Measurements from ENCODE around the gene MON1A. TPM values are rescaled to one million over a fixed set of nuclear protein-coding genes. Genes with fewer than 3 reads are reported as not detected.
A peak's percentile ranks its signal among the peaks of the same experiment; 100 is the strongest.

The MON1A gene
- total RNA-seq, 1 donor from 2014 or later, result 11.5 TPM

- no peaks in the 10 kb centered on the region for H3K36me3 Mint-ChIP-seq (ENCODE audit: low read depth)
- no peaks in the 10 kb centered on the region for H3K9me3 Mint-ChIP-seq
- peak overlapping the region; percentile 89 for H3K27ac Mint-ChIP-seq (ENCODE audit: unreplicated experiment)
- peak overlapping the region; percentile 91 for H3K4me3 Mint-ChIP-seq
- no peaks in the 10 kb centered on the region for H3K27me3 Mint-ChIP-seq (ENCODE audit: low read depth)
- no peak for TF ChIP-seq CTCF (conservative IDR thresholded peaks at IDR 0.05)
- peaks cover 51% of the 10 kb centered on the region for H3K4me1 Mint-ChIP-seq
- DNase-seq (ENCODE audit: low read depth, low spot score), result peak; percentile 57
Observed at GRCh38 chr3:49867871-49868321, 61.7 kb downstream of the MON1A start.

GRCh38 chr3:49867400-49867799, 62.2 kb downstream of the MON1A start:
- peak overlapping the region; percentile 89 for H3K27ac Mint-ChIP-seq (ENCODE audit: unreplicated experiment)
- peak overlapping the region; percentile 91 for H3K4me3 Mint-ChIP-seq
- H3K9me3 Mint-ChIP-seq, result no peaks in the 10 kb centered on the region
- H3K27me3 Mint-ChIP-seq (ENCODE audit: low read depth), result no peaks in the 10 kb centered on the region
- TF ChIP-seq CTCF (conservative IDR thresholded peaks at IDR 0.05), result no peak
- peaks cover 47% of the 10 kb centered on the region for H3K4me1 Mint-ChIP-seq
- no peaks in the 10 kb centered on the region for H3K36me3 Mint-ChIP-seq (ENCODE audit: low read depth)
- DNase-seq (ENCODE audit: low read depth, low spot score), result no peak

DNA sequence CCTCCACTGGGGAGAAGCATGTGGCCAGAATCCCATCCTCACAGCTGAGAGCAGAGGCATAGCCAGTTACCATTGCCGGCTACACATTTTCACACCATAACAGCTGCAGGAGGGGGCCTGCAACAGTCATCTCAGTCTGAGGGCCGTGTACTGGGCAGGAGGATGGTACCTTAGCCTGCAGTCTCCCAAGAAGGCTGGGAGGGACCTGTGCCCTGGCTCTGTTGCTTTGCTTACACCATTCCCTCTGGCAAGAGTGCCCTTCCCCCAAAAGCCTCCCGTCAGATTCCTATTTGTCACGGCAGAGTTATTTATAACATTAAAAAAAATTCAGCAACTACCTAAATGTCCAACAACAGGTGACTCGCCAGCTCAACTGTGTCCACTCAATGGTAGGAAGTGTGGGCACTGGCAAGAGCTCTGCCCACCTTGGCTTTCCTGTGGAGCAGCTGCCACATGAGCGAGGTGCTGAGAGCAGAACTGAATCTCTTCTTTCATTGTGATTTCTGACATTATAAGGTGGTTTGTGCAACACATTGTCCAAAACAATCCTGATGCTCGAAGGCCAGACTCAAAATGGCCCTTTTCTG, 64.3 kb downstream of the MON1A start:
- DNase-seq (ENCODE audit: low read depth, low spot score), result no peak
- peaks cover 31% of the 10 kb centered on the region for H3K4me1 Mint-ChIP-seq
- peak overlapping the region; percentile 60 for H3K4me3 Mint-ChIP-seq
- TF ChIP-seq CTCF (conservative IDR thresholded peaks at IDR 0.05), result no peak
- no peaks in the 10 kb centered on the region for H3K9me3 Mint-ChIP-seq
- H3K27me3 Mint-ChIP-seq (ENCODE audit: low read depth), result no peaks in the 10 kb centered on the region
- H3K27ac Mint-ChIP-seq (ENCODE audit: unreplicated experiment), result no peak overlapping the region
- H3K36me3 Mint-ChIP-seq (ENCODE audit: low read depth), result no peaks in the 10 kb centered on the region

DNA sequence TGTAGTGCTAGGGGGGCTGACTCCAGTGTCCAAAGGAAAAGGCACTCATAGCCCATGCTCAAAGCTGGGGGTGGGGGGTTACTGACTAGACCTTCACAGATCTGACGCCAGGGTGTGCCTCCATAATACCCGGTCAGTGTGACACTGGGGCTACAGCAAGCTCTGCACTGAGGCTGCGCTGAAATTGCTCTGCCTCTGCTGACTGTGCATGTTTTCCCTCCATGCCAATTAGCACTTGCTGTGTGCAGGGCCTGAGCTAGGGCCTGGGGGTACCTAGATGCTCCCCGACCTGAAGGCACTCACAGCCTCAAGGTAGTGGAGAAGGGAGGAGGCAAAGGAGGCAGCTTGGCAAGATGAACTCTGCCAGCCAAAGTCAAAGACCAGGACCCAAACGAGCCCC, 65.1 kb downstream of the MON1A start:
- TF ChIP-seq CTCF (conservative IDR thresholded peaks at IDR 0.05), result no peak
- H3K4me3 Mint-ChIP-seq, result no peak overlapping the region
- H3K27ac Mint-ChIP-seq (ENCODE audit: unreplicated experiment), result no peak overlapping the region
- H3K4me1 Mint-ChIP-seq, result peaks cover 27% of the 10 kb centered on the region
- no peak for DNase-seq (ENCODE audit: low read depth, low spot score)
- no peaks in the 10 kb centered on the region for H3K36me3 Mint-ChIP-seq (ENCODE audit: low read depth)
- no peaks in the 10 kb centered on the region for H3K9me3 Mint-ChIP-seq
- H3K27me3 Mint-ChIP-seq (ENCODE audit: low read depth), result no peaks in the 10 kb centered on the region

DNA sequence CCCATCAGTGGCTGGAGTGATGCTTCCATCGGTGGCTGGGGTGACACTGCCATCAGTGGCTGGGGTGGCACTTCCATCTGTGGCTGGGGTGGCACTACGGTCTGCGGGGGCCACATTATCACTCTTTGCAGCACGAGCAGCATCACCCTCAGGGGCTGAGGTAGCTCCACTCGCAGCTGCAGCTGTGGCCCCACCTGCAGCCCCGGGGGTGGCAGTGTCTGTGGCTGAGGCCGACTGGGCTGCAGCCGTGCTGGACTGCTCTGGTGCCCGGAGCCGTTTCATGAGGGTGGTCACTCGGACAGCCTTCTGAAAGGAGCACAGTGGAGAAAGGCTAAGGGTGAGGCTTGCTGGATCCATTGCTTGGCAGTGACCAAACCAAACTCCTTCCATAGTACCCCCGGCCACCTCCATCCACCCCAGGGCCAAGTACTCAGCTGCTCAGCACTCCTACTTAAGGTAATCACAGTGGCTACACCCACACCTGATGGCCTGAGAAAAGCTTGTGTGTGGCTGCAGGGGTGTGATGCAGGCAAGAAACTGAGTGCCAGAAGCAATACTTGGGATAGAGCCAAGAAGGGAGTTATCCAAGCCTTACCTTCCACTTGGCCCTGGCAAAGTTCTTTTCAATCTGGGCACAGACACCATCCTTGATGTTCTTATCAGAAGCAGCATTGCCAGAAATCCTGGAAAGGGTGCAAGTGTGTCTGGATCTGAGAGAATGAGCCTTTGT, 69.9 kb downstream of the MON1A start:
- no peaks in the 10 kb centered on the region for H3K9me3 Mint-ChIP-seq
- H3K36me3 Mint-ChIP-seq (ENCODE audit: low read depth), result no peaks in the 10 kb centered on the region
- TF ChIP-seq CTCF (conservative IDR thresholded peaks at IDR 0.05), result no peak
- peak overlapping the region; percentile 23 for H3K4me3 Mint-ChIP-seq
- H3K27me3 Mint-ChIP-seq (ENCODE audit: low read depth), result no peaks in the 10 kb centered on the region
- no peak overlapping the region for H3K27ac Mint-ChIP-seq (ENCODE audit: unreplicated experiment)
- peaks cover 16% of the 10 kb centered on the region for H3K4me1 Mint-ChIP-seq
- DNase-seq (ENCODE audit: low read depth, low spot score), result no peak

Other genes with a start within 250 kb of the MON1A start
- 15.0 and 18.1 TPM in 2 replicates for gene MST1, start 240.3 kb downstream of the MON1A start, total RNA-seq
- 42.4 and 44.9 TPM in 2 replicates for gene RNF123, start 240.3 kb downstream of the MON1A start, total RNA-seq
- gene AMIGO3, start 210.1 kb downstream of the MON1A start, total RNA-seq, result 0.89 and 0.96 TPM in 2 replicates
- 40.1 and 46.1 TPM in 2 replicates for gene GMPPB, start 205.9 kb downstream of the MON1A start, total RNA-seq
- 54.9 and 63.3 TPM in 2 replicates for gene IP6K1, start 143.3 kb downstream of the MON1A start, total RNA-seq
- gene CDHR4, start 129.9 kb downstream of the MON1A start, total RNA-seq, result 0.12 and 0.16 TPM in 2 replicates
- 15.5 and 17.3 TPM in 2 replicates for gene INKA1, start 126.5 kb downstream of the MON1A start, total RNA-seq
- gene UBA7, start 115.9 kb downstream of the MON1A start, total RNA-seq, result 4.2 and 6.0 TPM in 2 replicates
- gene TRAIP, start 73.2 kb downstream of the MON1A start, total RNA-seq, result 33.4 and 38.1 TPM in 2 replicates
- gene CAMKV, start 59.9 kb downstream of the MON1A start, total RNA-seq, result 41.2 and 43.1 TPM in 2 replicates
- gene MST1R, start 25.9 kb downstream of the MON1A start, total RNA-seq, result 1.4 and 2.6 TPM in 2 replicates
- gene RBM6, start 10.3 kb upstream of the MON1A start, total RNA-seq, result 117 and 128 TPM in 2 replicates
- 193 and 213 TPM in 2 replicates for gene RBM5, start 159.1 kb upstream of the MON1A start, total RNA-seq
- gene SEMA3F, start 225.5 kb upstream of the MON1A start, total RNA-seq, result 4.2 and 5.8 TPM in 2 replicates